Astrocyte (in vitro differentiated cells and primary cell): ENCODE measurements around the gene CPNE5.

Source experiments
- CTCF ChIP-seq: IDR thresholded peaks from 2 replicates; pipeline ENCODE4 v1.5.1; 2011; ENCODE audit warnings: low read depth, mild to moderate bottlenecking, inconsistent platforms, low read length, moderate library complexity; ENCODE audit not compliant: insufficient read depth
- EZH2 ChIP-seq: IDR thresholded peaks from 2 replicates; pipeline ENCODE4 v1.6.1; 2012; ENCODE audit warnings: mild to moderate bottlenecking, low read length, inconsistent platforms; ENCODE audit not compliant: insufficient read depth

- TF ChIP-seq CTCF (no peak), EZH2 (no peak)
Measured at GRCh38 chr6:36873612-36874442, 34.6 kb upstream of the CPNE5 start.
